Caco-2 (cell line): ENCODE data around the gene TOX3. TPM values are rescaled to one million over a fixed set of nuclear protein-coding genes. Genes with fewer than 3 reads are reported as not detected.

Experiments
- BruUV-seq: library from RNA; stranded (reverse); fragments of 400-500 nt; replicated peaks from 2 replicates; lab custom pipeline; 2021; lab: Mats Ljungman, UMichigan
- CTCF ChIA-PET: fragments of 300-600 bp; sonication (Branson Sonifier 250); formaldehyde crosslinking; loops from one replicate; lab custom pipeline; 2022; ENCODE audit warnings: antibody characterized with exemption; lab: Charles Lee
- POLR2A ChIA-PET: fragments of 300-600 bp; sonication (Branson Sonifier 250); formaldehyde crosslinking; loops from one replicate; lab custom pipeline; 2022; ENCODE audit warnings: antibody characterized with exemption; lab: Charles Lee
- DNase-seq, 2 experiments: peaks; one replicate each; pipeline versions ENCODE4 v3.0.0 to v3.0.0-alpha.2; 2020 to 2022
- H3K27me3 ChIP-seq: replicated peaks from 2 replicates; pipeline ENCODE4 v1.6.0; 2011; ENCODE audit warnings: low read length; ENCODE audit not compliant: control insufficient read depth, insufficient read depth
- H3K36me3 ChIP-seq: 2 replicates; pipeline ENCODE4 v1.5.1; 2011; ENCODE audit warnings: low read length; ENCODE audit not compliant: control insufficient read depth, insufficient read depth
- H3K4me1 ChIP-seq: fragments of 250-450 bp; sonication (Bioruptor Pico); 2 replicates; pipeline ENCODE4 v1.5.1; 2020; ENCODE audit warnings: mild to moderate bottlenecking
- H3K4me3 ChIP-seq: 2 replicates; pipeline ENCODE4 v1.5.1; 2011; ENCODE audit warnings: low read depth, mild to moderate bottlenecking, control low read depth, low read length
- H3K9me3 ChIP-seq: fragments of 250-450 bp; sonication (Bioruptor Pico); 2 replicates; pipeline ENCODE4 v1.5.1; 2020; ENCODE audit warnings: mild to moderate bottlenecking, moderate library complexity
- H3K27ac Mint-ChIP-seq: one replicate; pipeline ENCODE4 v1.8.0; 2022; ENCODE audit warnings: mixed read lengths; ENCODE audit not compliant: unreplicated experiment
- H3K27me3 Mint-ChIP-seq: one replicate; pipeline ENCODE4 v1.8.0; 2022; ENCODE audit warnings: mixed read lengths; ENCODE audit not compliant: insufficient read depth, unreplicated experiment
- H3K36me3 Mint-ChIP-seq: one replicate; pipeline ENCODE4 v1.8.0; 2022; ENCODE audit warnings: mild to moderate bottlenecking, mixed read lengths; ENCODE audit not compliant: insufficient read depth, unreplicated experiment
- H3K4me1 Mint-ChIP-seq: one replicate; pipeline ENCODE4 v1.8.0; 2022; ENCODE audit warnings: low read depth, mixed read lengths; ENCODE audit not compliant: unreplicated experiment
- H3K4me3 Mint-ChIP-seq: one replicate; pipeline ENCODE4 v1.8.0; 2022; ENCODE audit warnings: mild to moderate bottlenecking, moderate library complexity, mixed read lengths; ENCODE audit not compliant: unreplicated experiment
- H3K9me3 Mint-ChIP-seq: one replicate; pipeline ENCODE4 v1.8.0; 2022; ENCODE audit warnings: mixed read lengths; ENCODE audit not compliant: unreplicated experiment
- CTCF ChIP-seq, 2 experiments: fragments of 200-600 bp in 1 of 2; IDR thresholded peaks; 1 replicate in 1 of 2; 2 replicates in 1 of 2; pipeline versions ENCODE4 v1.5.1 to v1.8.0; 2011 to 2022; ENCODE audit warnings: antibody characterized with exemption in 1 of 2, control low read depth in 1 of 2, inconsistent platforms in 1 of 2, low read depth in 1 of 2, low read length in 1 of 2, mild to moderate bottlenecking in 1 of 2, moderate library complexity in 1 of 2; ENCODE audit not compliant: insufficient read depth in 1 of 2, severe bottlenecking in 1 of 2, unreplicated experiment in 1 of 2
- intact Hi-C: fragments of 100-400 bp; cut with micrococcal nuclease; formaldehyde crosslinking; loops from one replicate; pipeline ENCODE4 v1.10.0; 2022; ENCODE audit not compliant: unreplicated experiment
- total RNA-seq: library from RNA; stranded (reverse); gene quantifications from 2 replicates; pipeline ENCODE4 v1.2.3, GENCODE V29; 2022

Gene TOX3
- total RNA-seq, 1 experiment from 2014 or later = 3.6 TPM

- POLR2A ChIA-PET = no interaction called here
Measured at GRCh38 chr16:52553322-52553721, 6.4 kb upstream of the TOX3 start.

GRCh38 chr16:52552643-52553042, 5.7 kb upstream of the TOX3 start:
- intact Hi-C loops = no loop called here
- no peaks in the 10 kb centered on the region for H3K36me3 Mint-ChIP-seq
- no peak for TF ChIP-seq CTCF (IDR thresholded peaks at IDR 0.05; ENCODE audit: insufficient read depth in 1 of 2, low read depth in 1 of 2, low read length in 1 of 2, severe bottlenecking in 1 of 2, unreplicated experiment in 1 of 2)
- no peaks in the 10 kb centered on the region for H3K9me3 ChIP-seq
- POLR2A ChIA-PET = no interaction called here
- H3K36me3 ChIP-seq = no peaks in the 10 kb centered on the region
- CTCF ChIA-PET = no interaction called here
- peaks cover 19% of the 10 kb centered on the region for H3K4me1 Mint-ChIP-seq
- no TSS peak for BruUV-seq
- no peak overlapping the region for H3K4me3 ChIP-seq
- H3K27me3 Mint-ChIP-seq = no peaks in the 10 kb centered on the region
- no peak overlapping the region for H3K4me3 Mint-ChIP-seq
- H3K4me1 ChIP-seq = peaks cover 11% of the 10 kb centered on the region
- H3K27me3 ChIP-seq = no peaks in the 10 kb centered on the region
- H3K27ac Mint-ChIP-seq = no peak overlapping the region
- H3K9me3 Mint-ChIP-seq = no peaks in the 10 kb centered on the region
- DNase-seq = no peak

More at GRCh38 chr16:52553322-52553721, 6.4 kb upstream of the TOX3 start:
- Mint-ChIP-seq H3K27ac (no peak overlapping the region), H3K4me3 (no peak overlapping the region), H3K4me1 (peaks cover 21% of the 10 kb centered on the region), H3K36me3 (no peaks in the 10 kb centered on the region), H3K9me3 (no peaks in the 10 kb centered on the region), H3K27me3 (no peaks in the 10 kb centered on the region)
- CTCF ChIA-PET = no interaction called here
- no peak overlapping the region for H3K4me3 ChIP-seq
- no TSS peak for BruUV-seq
- intact Hi-C loops = no loop called here
- no peak for DNase-seq
- no peaks in the 10 kb centered on the region for H3K36me3 ChIP-seq
- H3K4me1 ChIP-seq = peaks cover 16% of the 10 kb centered on the region
- H3K27me3 ChIP-seq = no peaks in the 10 kb centered on the region
- no peaks in the 10 kb centered on the region for H3K9me3 ChIP-seq
- TF ChIP-seq CTCF (IDR thresholded peaks at IDR 0.05; ENCODE audit: insufficient read depth in 1 of 2, low read depth in 1 of 2, low read length in 1 of 2, severe bottlenecking in 1 of 2, unreplicated experiment in 1 of 2) = peak; percentile 44 to 61

GRCh38 chr16:52549011-52549692, 2.2 kb upstream of the TOX3 start:
- H3K4me3 Mint-ChIP-seq = no peak overlapping the region
- no peaks in the 10 kb centered on the region for H3K27me3 Mint-ChIP-seq
- no peak overlapping the region for H3K27ac Mint-ChIP-seq
- H3K36me3 ChIP-seq = no peaks in the 10 kb centered on the region
- no peak overlapping the region for H3K4me3 ChIP-seq
- H3K4me1 ChIP-seq = 0 out of 2 replicates have a peak, but pooled peaks cover 3% of the 10 kb centered on the region
- no peak for DNase-seq
- CTCF ChIA-PET = interaction anchor here (0.5 kb wide), 1 partner anchor 32 kb away, joined by 3 read pairs; no protein-coding TSS in a partner anchor
- H3K27me3 ChIP-seq = no peaks in the 10 kb centered on the region
- POLR2A ChIA-PET = no interaction called here
- peaks cover 13% of the 10 kb centered on the region for H3K4me1 Mint-ChIP-seq
- no peaks in the 10 kb centered on the region for H3K9me3 Mint-ChIP-seq
- no peaks in the 10 kb centered on the region for H3K36me3 Mint-ChIP-seq
- intact Hi-C loops = loop anchor here (5.0 kb wide), 2 partner anchors 57 to 107 kb away; no protein-coding TSS in a partner anchor
- peak in 1 of 2 experiments; percentile 20 for TF ChIP-seq CTCF (IDR thresholded peaks at IDR 0.05; ENCODE audit: insufficient read depth in 1 of 2, low read depth in 1 of 2, low read length in 1 of 2, severe bottlenecking in 1 of 2, unreplicated experiment in 1 of 2)
- no peaks in the 10 kb centered on the region for H3K9me3 ChIP-seq
- BruUV-seq = no TSS peak
